ENCODE measurements around the gene C19orf73. TPM values are rescaled to one million over a fixed set of nuclear protein-coding genes. Genes with fewer than 3 reads are reported as not detected.
A peak's percentile ranks its signal among the peaks of the same experiment; 100 is the strongest.

Gene C19orf73
- total and polyA plus RNA-seq, 9 of the 15 experiments (the other 6 are each of a cell fraction or from before 2014, with no cell fraction given), result 0.08 to 7.4 (median 1.4) TPM

- TF ChIP-seq ZBTB33 (CRISPR knock-in tag; IDR thresholded peaks at IDR 0.05) (0 out of 2 replicates have a peak, but pooled peaks have one; percentile 25), LARP7 (IDR thresholded peaks at IDR 0.05) (0 out of 2 replicates have a peak, but pooled peaks have one; percentile 55), ETS2 (tag; IDR thresholded peaks at IDR 0.05; ENCODE audit: borderline replicate concordance, poor library complexity, severe bottlenecking) (no peak), HMG20A (CRISPR knock-in tag; conservative IDR thresholded peaks at IDR 0.05) (no peak), PREB (CRISPR knock-in tag; IDR thresholded peaks at IDR 0.05) (no peak), E2F8 (IDR thresholded peaks at IDR 0.05; ENCODE audit: low read depth, partially characterized antibody) (peak; percentile 63), HSF4 (CRISPR knock-in tag; IDR thresholded peaks at IDR 0.05; ENCODE audit: borderline replicate concordance) (0 out of 2 replicates have a peak, but pooled peaks have one; percentile 31), ATF7 (IDR thresholded peaks at IDR 0.05) (peak; percentile 83; the same call in 1 of the 2 replicates), ZFPM2 (CRISPR knock-in tag; IDR thresholded peaks at IDR 0.05) (peak; percentile 77; the same call in 1 of the 2 replicates), HMG20B (CRISPR knock-in tag; IDR thresholded peaks at IDR 0.05) (no peak), YBX1 (IDR thresholded peaks at IDR 0.05) (no peak), ZNF696 (CRISPR knock-in tag; conservative IDR thresholded peaks at IDR 0.05) (no peak), ETS1 (conservative IDR thresholded peaks at IDR 0.05; ENCODE audit: control insufficient read depth, low read depth, low read length) (no peak; the same call in 1 of the 2 replicates), MAZ (CRISPR knock-in tag; conservative IDR thresholded peaks at IDR 0.05 in 1 of 2, IDR thresholded peaks at IDR 0.05 in 1 of 2) (peak; percentile 88 to 89), ZBTB7A (IDR thresholded peaks at IDR 0.05; ENCODE audit: borderline replicate concordance, control insufficient read depth, low read depth, low read length) (peak; percentile 33; the same call in 1 of the 2 replicates), FOXP1 (CRISPR knock-in tag; IDR thresholded peaks at IDR 0.05) (no peak), KLF13 (tag; IDR thresholded peaks at IDR 0.05; ENCODE audit: borderline replicate concordance, low read depth) (peak; percentile 34; the same call in 1 of the 2 replicates)
Observed at GRCh38 chr19:49085020-49085867, 33.7 kb downstream of the C19orf73 start, which contains the start of gene SNRNP70 (continued).

Measured in K562 (cell line).